Gastrocnemius medialis (tissue), 4 donors: ENCODE results near the gene COL27A1.

Source experiments
- CTCF ChIP-seq, 5 experiments: fragments of 450-650 bp in 3 of 5; fragments of 200-600 bp in 2 of 5; sonication (generic) in 2 of 5; IDR thresholded peaks in 4 of 5; conservative IDR thresholded peaks in 1 of 5; 1 replicate in 4 of 5; 2 replicates in 1 of 5; pipeline ENCODE4 v1.5.1; 2016 to 2019; ENCODE audit warnings: antibody characterized with exemption in 5 of 5, mild to moderate bottlenecking in 3 of 5, moderate library complexity in 3 of 5
- POLR2A ChIP-seq, 2 donors: fragments of 450-650 bp; IDR thresholded peaks; one replicate each; pipeline ENCODE4 v1.6.1; 2017; ENCODE audit warnings: antibody characterized with exemption in 2 of 2, mild to moderate bottlenecking in 2 of 2, moderate library complexity in 2 of 2

GRCh38 chr9:114280636-114281472 lies 125.5 kb downstream of the COL27A1 start:
- TF ChIP-seq CTCF (IDR thresholded peaks at IDR 0.05 in 4 of 5, conservative IDR thresholded peaks at IDR 0.05 in 1 of 5) (no peak), POLR2A (IDR thresholded peaks at IDR 0.05) (no peak)
